ENCODE data around the gene PABPN1L.
"Not testable (repeated sequence)": the region's sequence is repeated elsewhere in the genome, so short reads cannot be mapped to it uniquely, and the experiment has no call there.

Gene PABPN1L

GRCh38 chr16:88825146-88825545 lies 41.3 kb downstream of the PABPN1L start:
- no peak for DNase-seq

- no peak for DNase-seq
Observed at GRCh38 chr16:88824256-88825077, 42.0 kb downstream of the PABPN1L start.

GRCh38 chr16:88823646-88824045 lies 42.8 kb downstream of the PABPN1L start:
- not testable (repeated sequence) for DNase-seq

GRCh38 chr16:88822281-88823040 lies 44.0 kb downstream of the PABPN1L start:
- DNase-seq = no peak

GRCh38 chr16:88821168-88821850 lies 45.2 kb downstream of the PABPN1L start:
- DNase-seq = no peak

- DNase-seq = no peak
Observed at GRCh38 chr16:88820385-88821025, 46.0 kb downstream of the PABPN1L start.

- DNase-seq = no peak
Observed at GRCh38 chr16:88819126-88819525, 47.3 kb downstream of the PABPN1L start.

GRCh38 chr16:88818575-88818874 lies 47.9 kb downstream of the PABPN1L start:
- DNase-seq = no peak

- no peak for DNase-seq
Observed at GRCh38 chr16:88817785-88818574, 48.5 kb downstream of the PABPN1L start.

GRCh38 chr16:88816736-88817535 lies 49.5 kb downstream of the PABPN1L start:
- no peak for DNase-seq

- peak; percentile 46 to 58 for DNase-seq
Observed at GRCh38 chr16:88815901-88816589, 50.4 kb downstream of the PABPN1L start.

GRCh38 chr16:88815227-88815626 lies 51.2 kb downstream of the PABPN1L start:
- no peak for DNase-seq

- no peak for DNase-seq
Observed at GRCh38 chr16:88814144-88814502, 52.3 kb downstream of the PABPN1L start.

All from CD4-positive, alpha-beta T cell treated with Interferon alpha-2 for 1 hour (primary cell).